ENCODE data around the gene HTT. TPM values are rescaled to one million over a fixed set of nuclear protein-coding genes. Genes with fewer than 3 reads are reported as not detected.

Gene HTT
- polyA plus RNA-seq, 1 donor from 2014 or later, result 11.5 TPM

DNA sequence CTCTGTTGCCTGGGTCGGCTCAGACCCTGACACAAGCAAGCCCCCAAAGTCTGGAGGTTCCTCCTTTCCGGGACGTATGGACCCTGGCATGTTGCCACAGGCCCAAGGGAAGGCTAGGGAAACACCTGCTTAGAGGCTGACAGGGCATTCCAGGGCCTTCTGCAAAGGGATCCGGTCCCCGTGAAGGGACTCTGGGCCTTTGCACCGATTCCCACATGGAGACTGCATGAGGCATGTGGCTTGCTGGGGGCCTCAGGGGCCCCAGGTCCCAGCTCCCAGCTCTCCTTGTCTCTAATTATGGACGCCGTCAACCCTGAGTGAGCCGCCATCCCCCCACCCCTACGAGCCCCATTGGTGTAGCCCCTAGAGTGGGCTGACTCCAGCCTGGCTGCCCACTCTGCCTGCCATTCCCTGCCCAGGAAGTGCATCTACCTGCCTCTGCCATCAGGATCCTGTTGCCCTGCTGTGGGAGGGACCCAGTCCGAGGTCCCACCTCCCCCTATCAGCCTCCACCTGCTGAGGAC lies 214.2 kb downstream of the HTT start:
- Histone ChIP-seq H3K27me3 (ENCODE audit: insufficient read depth, low read depth, low read length) (no peaks in the 10 kb centered on the region), H3K36me3 (ENCODE audit: insufficient read depth, low read length) (no peaks in the 10 kb centered on the region), H3K79me2 (replicated peaks; ENCODE audit: insufficient read depth, low read length) (peaks cover 4% of the 10 kb centered on the region), H3K9me2 (ENCODE audit: insufficient read depth, low read length) (no peaks in the 10 kb centered on the region), H3F3A (ENCODE audit: insufficient read depth, low read length, poor library complexity, severe bottlenecking) (no peaks in the 10 kb centered on the region), H3K4me2 (ENCODE audit: low read length) (no peak overlapping the region), H3K4me3 (ENCODE audit: low read length) (no peak overlapping the region), H2AFZ (ENCODE audit: low read depth, low read length) (no peak overlapping the region), H4K20me1 (ENCODE audit: insufficient read depth) (no peaks in the 10 kb centered on the region), H3K27ac (ENCODE audit: low read length) (no peak overlapping the region), H3K9ac (ENCODE audit: low read length) (no peak overlapping the region), H3K9me3 (ENCODE audit: low read length) (no peaks in the 10 kb centered on the region)
- TF ChIP-seq RAD21 (conservative IDR thresholded peaks at IDR 0.05), result no peak
- no peak for TF ChIP-seq EP300 (conservative IDR thresholded peaks at IDR 0.05; ENCODE audit: poor library complexity, severe bottlenecking)
- TF ChIP-seq SMC3 (conservative IDR thresholded peaks at IDR 0.05; ENCODE audit: poor library complexity), result no peak
- TF ChIP-seq CTCF (IDR thresholded peaks at IDR 0.05; ENCODE audit: poor library complexity, severe bottlenecking), result no peak
- no peak for TF ChIP-seq EZH2 (IDR thresholded peaks at IDR 0.05; ENCODE audit: borderline replicate concordance, insufficient read depth, low read length, poor library complexity, severe bottlenecking)
- TF ChIP-seq MXI1 (conservative IDR thresholded peaks at IDR 0.05; ENCODE audit: poor library complexity, severe bottlenecking), result no peak
- TF ChIP-seq TAF1 (IDR thresholded peaks at IDR 0.05; ENCODE audit: low read depth), result no peak
- no peak for TF ChIP-seq REST (IDR thresholded peaks at IDR 0.05; ENCODE audit: borderline replicate concordance)

DNA sequence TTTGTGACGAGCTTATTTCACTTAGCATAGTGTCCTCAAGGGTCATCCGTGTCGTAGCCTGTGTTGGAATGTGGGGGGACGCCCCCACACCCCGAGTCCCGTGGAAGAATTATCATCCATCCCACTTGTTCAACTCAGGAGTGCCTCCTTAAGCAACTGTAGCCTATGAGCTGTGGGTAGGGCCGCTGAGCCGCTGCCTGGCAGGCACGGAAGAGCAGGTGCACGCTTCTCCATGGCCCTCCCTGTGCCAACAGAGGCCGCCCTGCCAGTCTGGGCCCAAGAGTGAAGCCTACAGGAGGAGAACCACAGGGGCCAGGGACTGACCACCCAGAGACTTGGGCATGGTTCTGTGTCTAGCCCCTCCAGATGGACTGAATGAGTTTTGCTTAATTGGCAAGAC lies 216.0 kb downstream of the HTT start:
- Histone ChIP-seq H3K9me2 (ENCODE audit: insufficient read depth, low read length) (no peaks in the 10 kb centered on the region), H3K9me3 (ENCODE audit: low read length) (no peaks in the 10 kb centered on the region), H3F3A (ENCODE audit: insufficient read depth, low read length, poor library complexity, severe bottlenecking) (no peaks in the 10 kb centered on the region), H3K36me3 (ENCODE audit: insufficient read depth, low read length) (no peaks in the 10 kb centered on the region), H3K79me2 (replicated peaks; ENCODE audit: insufficient read depth, low read length) (peaks cover 18% of the 10 kb centered on the region), H3K9ac (ENCODE audit: low read length) (no peak overlapping the region), H4K20me1 (ENCODE audit: insufficient read depth) (no peaks in the 10 kb centered on the region), H3K4me3 (ENCODE audit: low read length) (no peak overlapping the region), H3K27ac (ENCODE audit: low read length) (no peak overlapping the region), H3K4me2 (ENCODE audit: low read length) (no peak overlapping the region), H3K27me3 (ENCODE audit: insufficient read depth, low read depth, low read length) (no peaks in the 10 kb centered on the region), H2AFZ (ENCODE audit: low read depth, low read length) (no peak overlapping the region)
- TF ChIP-seq SMC3 (conservative IDR thresholded peaks at IDR 0.05; ENCODE audit: poor library complexity) (no peak), RAD21 (conservative IDR thresholded peaks at IDR 0.05) (no peak), MXI1 (conservative IDR thresholded peaks at IDR 0.05; ENCODE audit: poor library complexity, severe bottlenecking) (no peak), POLR2AphosphoS5 (IDR thresholded peaks at IDR 0.05) (no peak), EP300 (conservative IDR thresholded peaks at IDR 0.05; ENCODE audit: poor library complexity, severe bottlenecking) (no peak)
